ENCODE data around the gene TNFAIP2.

DNA sequence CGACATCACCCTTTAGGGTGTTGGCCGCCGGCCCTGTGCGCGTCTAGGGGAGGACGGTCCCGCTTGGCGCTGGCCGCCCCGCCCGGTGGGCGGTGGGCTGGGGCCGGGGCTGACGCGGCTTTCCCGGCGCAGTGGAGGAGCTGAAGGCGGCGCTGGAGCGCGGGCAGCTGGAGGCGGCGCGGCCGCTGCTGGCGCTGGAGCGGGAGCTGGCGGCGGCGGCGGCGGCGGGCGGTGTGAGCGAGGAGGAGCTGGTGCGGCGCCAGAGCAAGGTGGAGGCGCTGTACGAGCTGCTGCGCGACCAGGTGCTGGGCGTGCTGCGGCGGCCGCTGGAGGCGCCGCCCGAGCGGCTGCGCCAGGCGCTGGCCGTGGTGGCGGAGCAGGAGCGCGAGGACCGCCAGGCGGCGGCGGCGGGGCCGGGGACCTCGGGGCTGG, 3.6 kb downstream of the TNFAIP2 start:
- TF ChIP-seq, protein P1, sequence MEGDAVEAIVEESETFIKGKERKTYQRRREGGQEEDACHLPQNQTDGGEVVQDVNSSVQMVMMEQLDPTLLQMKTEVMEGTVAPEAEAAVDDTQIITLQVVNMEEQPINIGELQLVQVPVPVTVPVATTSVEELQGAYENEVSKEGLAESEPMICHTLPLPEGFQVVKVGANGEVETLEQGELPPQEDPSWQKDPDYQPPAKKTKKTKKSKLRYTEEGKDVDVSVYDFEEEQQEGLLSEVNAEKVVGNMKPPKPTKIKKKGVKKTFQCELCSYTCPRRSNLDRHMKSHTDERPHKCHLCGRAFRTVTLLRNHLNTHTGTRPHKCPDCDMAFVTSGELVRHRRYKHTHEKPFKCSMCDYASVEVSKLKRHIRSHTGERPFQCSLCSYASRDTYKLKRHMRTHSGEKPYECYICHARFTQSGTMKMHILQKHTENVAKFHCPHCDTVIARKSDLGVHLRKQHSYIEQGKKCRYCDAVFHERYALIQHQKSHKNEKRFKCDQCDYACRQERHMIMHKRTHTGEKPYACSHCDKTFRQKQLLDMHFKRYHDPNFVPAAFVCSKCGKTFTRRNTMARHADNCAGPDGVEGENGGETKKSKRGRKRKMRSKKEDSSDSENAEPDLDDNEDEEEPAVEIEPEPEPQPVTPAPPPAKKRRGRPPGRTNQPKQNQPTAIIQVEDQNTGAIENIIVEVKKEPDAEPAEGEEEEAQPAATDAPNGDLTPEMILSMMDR (IDR thresholded peaks at IDR 0.05) = peak in 1 of 7 experiments; percentile 41
- TF ChIP-seq POLR2A (IDR thresholded peaks at IDR 0.05) = no peak
